WTC11 (cell line): Measurements from ENCODE around the gene KAZN. TPM values are rescaled to one million over a fixed set of nuclear protein-coding genes. Genes with fewer than 3 reads are reported as not detected.

Experiments
- ATAC-seq: fragments of 200-7000 bp; cut with Tn5 transposase; 2 replicates; pipeline ENCODE4 v1.10.0; 2021; ENCODE audit warnings: mild to moderate bottlenecking, moderate library complexity
- CTCF ChIA-PET: fragments of 300-600 bp; sonication (Branson Sonifier 250); formaldehyde crosslinking; loops from one replicate; lab custom pipeline; 2021; ENCODE audit warnings: antibody characterized with exemption; lab: Charles Lee
- POLR2A ChIA-PET: fragments of 350-600 bp; sonication (Branson Sonifier 250); formaldehyde crosslinking; loops from one replicate; lab custom pipeline; 2021; ENCODE audit warnings: antibody characterized with exemption; lab: Charles Lee
- DNase-seq: peaks from one replicate; pipeline ENCODE4 v3.0.0; 2021; ENCODE audit warnings: low spot score
- H3K27ac Mint-ChIP-seq: 2 replicates; pipeline ENCODE4 v1.8.0; 2021; ENCODE audit warnings: mixed read lengths
- H3K27me3 Mint-ChIP-seq: 2 replicates; pipeline ENCODE4 v1.8.0; 2021; ENCODE audit warnings: low read depth, mild to moderate bottlenecking, moderate library complexity, mixed read lengths
- H3K36me3 Mint-ChIP-seq: 2 replicates; pipeline ENCODE4 v1.8.0; 2021; ENCODE audit warnings: mixed read lengths
- H3K4me1 Mint-ChIP-seq: 2 replicates; pipeline ENCODE4 v1.8.0; 2022; ENCODE audit warnings: mixed read lengths
- H3K4me3 Mint-ChIP-seq: 2 replicates; pipeline ENCODE4 v1.8.0; 2021; ENCODE audit warnings: mild to moderate bottlenecking, moderate library complexity, mixed read lengths
- H3K9me3 Mint-ChIP-seq: 2 replicates; pipeline ENCODE4 v1.8.0; 2021; ENCODE audit warnings: mixed read lengths
- ARID4B ChIP-seq: sonication (generic); formaldehyde crosslinking; IDR thresholded peaks from 2 replicates; pipeline ENCODE4 v1.8.0; 2023; ENCODE audit warnings: missing genetic modification reagents, mild to moderate bottlenecking, borderline replicate concordance
- CBFB ChIP-seq: sonication (generic); formaldehyde crosslinking; IDR thresholded peaks from 2 replicates; pipeline ENCODE4 v1.8.1; 2022; ENCODE audit warnings: mild to moderate bottlenecking, low read depth, missing genetic modification reagents
- CREB1 ChIP-seq: sonication (generic); formaldehyde crosslinking; IDR thresholded peaks from 2 replicates; pipeline ENCODE4 v1.8.0; 2023; ENCODE audit warnings: mild to moderate bottlenecking, missing genetic modification reagents
- E2F5 ChIP-seq: sonication (generic); formaldehyde crosslinking; IDR thresholded peaks from 2 replicates; pipeline ENCODE4 v1.8.1; 2022; ENCODE audit warnings: mild to moderate bottlenecking, moderate library complexity, missing genetic modification reagents
- HMGA2 ChIP-seq: fragments of 250-450 bp; sonication (Bioruptor Pico); IDR thresholded peaks from 2 replicates; pipeline ENCODE4 v1.4.0; 2021; ENCODE audit warnings: mild to moderate bottlenecking, moderate library complexity
- HMGXB4 ChIP-seq: sonication (generic); formaldehyde crosslinking; IDR thresholded peaks from 2 replicates; pipeline ENCODE4 v1.8.1; 2023; ENCODE audit warnings: mild to moderate bottlenecking, moderate library complexity, missing genetic modification reagents
- JAZF1 ChIP-seq: fragments of 250-450 bp; sonication (Bioruptor Pico); IDR thresholded peaks from 2 replicates; pipeline ENCODE4 v1.9.0; 2021; ENCODE audit warnings: moderate library complexity, mild to moderate bottlenecking, inconsistent platforms
- MLX ChIP-seq: sonication (generic); formaldehyde crosslinking; IDR thresholded peaks from 2 replicates; pipeline ENCODE4 v1.8.1; 2023; ENCODE audit warnings: mild to moderate bottlenecking, missing genetic modification reagents, moderate library complexity
- NFATC4 ChIP-seq: fragments of 250-450 bp; sonication (Bioruptor Pico); IDR thresholded peaks from 2 replicates; pipeline ENCODE4 v1.9.0; 2021; ENCODE audit warnings: mild to moderate bottlenecking
- NFYB ChIP-seq: sonication (generic); formaldehyde crosslinking; conservative IDR thresholded peaks from 2 replicates; pipeline ENCODE4 v1.8.0; 2022; ENCODE audit warnings: low read depth, missing genetic modification reagents
- NR2C2 ChIP-seq: sonication (generic); formaldehyde crosslinking; IDR thresholded peaks from 2 replicates; pipeline ENCODE4 v1.8.0; 2022; ENCODE audit warnings: mild to moderate bottlenecking, missing genetic modification reagents
- OVOL2 ChIP-seq: fragments of 250-450 bp; sonication (Bioruptor Pico); IDR thresholded peaks from 2 replicates; pipeline ENCODE4 v1.9.0; 2021; ENCODE audit warnings: mild to moderate bottlenecking, borderline replicate concordance
- PREB ChIP-seq: sonication (generic); formaldehyde crosslinking; IDR thresholded peaks from 2 replicates; pipeline ENCODE4 v1.8.1; 2022; ENCODE audit warnings: mild to moderate bottlenecking, missing genetic modification reagents, moderate library complexity, borderline replicate concordance
- SMAD3 ChIP-seq: sonication (generic); formaldehyde crosslinking; IDR thresholded peaks from 2 replicates; pipeline ENCODE4 v1.8.0; 2022; ENCODE audit warnings: missing genetic modification reagents, mild to moderate bottlenecking, borderline replicate concordance
- SP1 ChIP-seq: sonication (generic); formaldehyde crosslinking; conservative IDR thresholded peaks from 2 replicates; pipeline ENCODE4 v1.8.1; 2022; ENCODE audit warnings: missing genetic modification reagents
- ZNF121 ChIP-seq: sonication (generic); formaldehyde crosslinking; IDR thresholded peaks from 2 replicates; pipeline ENCODE4 v1.8.0; 2023; ENCODE audit warnings: missing genetic modification reagents
- ZNF263 ChIP-seq: sonication (generic); formaldehyde crosslinking; IDR thresholded peaks from 2 replicates; pipeline ENCODE4 v1.8.1; 2022; ENCODE audit warnings: low read depth, mild to moderate bottlenecking, moderate library complexity, missing genetic modification reagents
- ZNF425 ChIP-seq: fragments of 250-450 bp; sonication (Bioruptor Pico); conservative IDR thresholded peaks from 2 replicates; pipeline ENCODE4 v1.9.0; 2021; ENCODE audit warnings: mild to moderate bottlenecking
- total RNA-seq: library from RNA; stranded (reverse); gene quantifications from 3 replicates; pipeline ENCODE4 v1.2.3, GENCODE V29; 2021

The KAZN gene
- total RNA-seq, 1 experiment from 2014 or later: 19.9 TPM

GRCh38 chr1:15002325-15002724, 403.8 kb downstream of the KAZN start:
- peaks cover 2% of the 10 kb centered on the region; the same call in 1 of the 2 replicates for H3K4me1 Mint-ChIP-seq
- no peaks in the 10 kb centered on the region for H3K36me3 Mint-ChIP-seq
- TF ChIP-seq ZNF263 (CRISPR knock-in tag) (no peak), JAZF1 (no peak), SMAD3 (CRISPR knock-in tag) (no peak), HMGA2 (CRISPR knock-in tag) (no peak), ZNF425 (CRISPR knock-in tag) (no peak)
- no peak overlapping the region for H3K27ac Mint-ChIP-seq
- no peaks in the 10 kb centered on the region for H3K27me3 Mint-ChIP-seq
- POLR2A ChIA-PET: no interaction called here
- no peak overlapping the region for H3K4me3 Mint-ChIP-seq
- peaks cover 4% of the 10 kb centered on the region; the same call in 1 of the 2 replicates for H3K9me3 Mint-ChIP-seq
- DNase-seq: no peak
- CTCF ChIA-PET: no interaction called here
- no peak for ATAC-seq

GRCh38 chr1:15004396-15004795, 405.9 kb downstream of the KAZN start:
- H3K4me3 Mint-ChIP-seq: no peak overlapping the region
- POLR2A ChIA-PET: no interaction called here
- H3K4me1 Mint-ChIP-seq: peaks cover 16% of the 10 kb centered on the region
- peaks cover 7% of the 10 kb centered on the region for H3K9me3 Mint-ChIP-seq
- CTCF ChIA-PET: no interaction called here
- ATAC-seq: no peak
- peaks cover 4% of the 10 kb centered on the region; the same call in 1 of the 2 replicates for H3K36me3 Mint-ChIP-seq
- no peak for TF ChIP-seq MLX (CRISPR knock-in tag)
- no peak for TF ChIP-seq NFATC4 (CRISPR knock-in tag)
- TF ChIP-seq HMGXB4: no peak
- no peak for TF ChIP-seq OVOL2 (CRISPR knock-in tag)
- TF ChIP-seq CBFB (CRISPR knock-in tag): no peak
- no peak for TF ChIP-seq CREB1 (CRISPR knock-in tag)
- TF ChIP-seq ARID4B (CRISPR knock-in tag): no peak
- TF ChIP-seq SP1 (CRISPR knock-in tag): no peak
- no peak for TF ChIP-seq NR2C2
- no peak for TF ChIP-seq E2F5
- no peak for TF ChIP-seq PREB (CRISPR knock-in tag)
- no peak for TF ChIP-seq ZNF121
- TF ChIP-seq NFYB: no peak
- no peak for DNase-seq
- no peak overlapping the region for H3K27ac Mint-ChIP-seq
- no peaks in the 10 kb centered on the region for H3K27me3 Mint-ChIP-seq
